Chondrocyte (in vitro differentiated cells): ENCODE data around the gene MRAS. TPM values are rescaled to one million over a fixed set of nuclear protein-coding genes. Genes with fewer than 3 reads are reported as not detected.
"Not testable (repeated sequence)": the region's sequence is repeated elsewhere in the genome, so short reads cannot be mapped to it uniquely, and the experiment has no call there.

Experiments
- DNase-seq: peaks from one replicate; pipeline ENCODE4 v3.0.0; 2021; ENCODE audit warnings: mixed read lengths, low spot score
- H3K27ac Mint-ChIP-seq: one replicate; pipeline ENCODE4 v1.8.0; 2021; ENCODE audit warnings: mild to moderate bottlenecking, moderate library complexity, mixed read lengths; ENCODE audit not compliant: unreplicated experiment
- H3K27me3 Mint-ChIP-seq: 2 replicates; pipeline ENCODE4 v1.8.0; 2021; ENCODE audit warnings: low read depth, mixed read lengths
- H3K36me3 Mint-ChIP-seq: 2 replicates; pipeline ENCODE4 v1.8.0; 2021; ENCODE audit warnings: low read depth, mixed read lengths
- H3K4me1 Mint-ChIP-seq: 2 replicates; pipeline ENCODE4 v1.8.0; 2021; ENCODE audit warnings: low read depth, mild to moderate bottlenecking, mixed read lengths
- H3K4me3 Mint-ChIP-seq: one replicate; pipeline ENCODE4 v1.8.0; 2021; ENCODE audit warnings: mild to moderate bottlenecking, moderate library complexity, mixed read lengths; ENCODE audit not compliant: unreplicated experiment
- H3K9me3 Mint-ChIP-seq: 2 replicates; pipeline ENCODE4 v1.8.0; 2021; ENCODE audit warnings: low read depth, mixed read lengths
- total RNA-seq: library from RNA; stranded (reverse); gene quantifications from 3 replicates; pipeline ENCODE4 v1.2.1, GENCODE V29; 2021
- TF ChIP-seq, protein P1 (sequence below): fragments of 200-600 bp; sonication (generic); IDR thresholded peaks from 2 replicates; pipeline ENCODE4 v1.5.0; 2021; ENCODE audit warnings: antibody characterized with exemption, mild to moderate bottlenecking, moderate library complexity

Gene MRAS
- total RNA-seq, 1 donor from 2014 or later, result 68.4 TPM

DNA sequence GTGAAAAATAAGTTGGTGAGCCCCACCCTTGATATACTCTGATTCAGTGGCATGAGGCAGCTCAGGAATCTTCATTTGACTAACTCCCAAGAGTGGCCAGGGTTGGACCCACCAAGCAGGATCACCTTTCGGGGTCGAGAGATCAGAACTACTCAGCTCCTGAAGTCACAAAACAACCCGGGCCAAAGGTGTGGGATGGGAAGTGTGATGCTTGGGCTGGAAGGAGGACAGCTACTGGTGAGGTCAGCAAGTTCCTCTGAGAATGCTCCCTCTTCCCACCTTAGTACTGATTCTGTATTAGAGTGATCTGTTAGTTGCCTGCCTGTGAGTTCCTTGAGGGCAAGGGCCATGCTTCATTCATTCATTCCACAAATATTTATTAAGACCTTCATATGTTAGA is 101.1 kb downstream of the MRAS start:
- TF ChIP-seq, protein P1, sequence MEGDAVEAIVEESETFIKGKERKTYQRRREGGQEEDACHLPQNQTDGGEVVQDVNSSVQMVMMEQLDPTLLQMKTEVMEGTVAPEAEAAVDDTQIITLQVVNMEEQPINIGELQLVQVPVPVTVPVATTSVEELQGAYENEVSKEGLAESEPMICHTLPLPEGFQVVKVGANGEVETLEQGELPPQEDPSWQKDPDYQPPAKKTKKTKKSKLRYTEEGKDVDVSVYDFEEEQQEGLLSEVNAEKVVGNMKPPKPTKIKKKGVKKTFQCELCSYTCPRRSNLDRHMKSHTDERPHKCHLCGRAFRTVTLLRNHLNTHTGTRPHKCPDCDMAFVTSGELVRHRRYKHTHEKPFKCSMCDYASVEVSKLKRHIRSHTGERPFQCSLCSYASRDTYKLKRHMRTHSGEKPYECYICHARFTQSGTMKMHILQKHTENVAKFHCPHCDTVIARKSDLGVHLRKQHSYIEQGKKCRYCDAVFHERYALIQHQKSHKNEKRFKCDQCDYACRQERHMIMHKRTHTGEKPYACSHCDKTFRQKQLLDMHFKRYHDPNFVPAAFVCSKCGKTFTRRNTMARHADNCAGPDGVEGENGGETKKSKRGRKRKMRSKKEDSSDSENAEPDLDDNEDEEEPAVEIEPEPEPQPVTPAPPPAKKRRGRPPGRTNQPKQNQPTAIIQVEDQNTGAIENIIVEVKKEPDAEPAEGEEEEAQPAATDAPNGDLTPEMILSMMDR, result no peak
- Mint-ChIP-seq H3K4me3 (no peak overlapping the region), H3K4me1 (no peaks in the 10 kb centered on the region), H3K27me3 (peaks cover 1% of the 10 kb centered on the region), H3K36me3 (no peaks in the 10 kb centered on the region), H3K9me3 (no peaks in the 10 kb centered on the region), H3K27ac (no peak overlapping the region)
- DNase-seq, result no peak

DNA sequence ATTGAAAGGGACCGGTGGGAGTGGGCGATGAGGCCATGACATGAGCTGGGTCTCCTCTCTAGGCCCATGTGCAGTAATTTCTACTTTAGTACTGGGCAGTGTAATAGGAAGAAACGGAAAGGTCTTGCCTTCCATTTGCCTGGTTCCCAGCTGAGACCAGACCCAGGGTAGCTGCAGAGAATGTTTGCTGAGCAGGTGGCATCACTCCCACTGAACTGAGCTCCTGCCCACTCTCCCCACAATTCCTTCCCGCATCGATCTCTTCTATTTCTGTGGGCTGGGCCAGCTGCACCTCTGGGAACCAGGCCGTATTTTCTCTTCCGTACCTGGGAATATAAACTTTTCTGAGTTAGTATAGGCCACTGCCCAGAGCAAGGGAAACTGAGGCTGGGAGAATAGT is 101.8 kb downstream of the MRAS start:
- H3K9me3 Mint-ChIP-seq, result no peaks in the 10 kb centered on the region
- no peak overlapping the region for H3K4me3 Mint-ChIP-seq
- no peaks in the 10 kb centered on the region for H3K36me3 Mint-ChIP-seq
- TF ChIP-seq, protein P1, result no peak
- no peak overlapping the region for H3K27ac Mint-ChIP-seq
- no peaks in the 10 kb centered on the region for H3K4me1 Mint-ChIP-seq
- H3K27me3 Mint-ChIP-seq, result peaks cover 4% of the 10 kb centered on the region
- no peak for DNase-seq

DNA sequence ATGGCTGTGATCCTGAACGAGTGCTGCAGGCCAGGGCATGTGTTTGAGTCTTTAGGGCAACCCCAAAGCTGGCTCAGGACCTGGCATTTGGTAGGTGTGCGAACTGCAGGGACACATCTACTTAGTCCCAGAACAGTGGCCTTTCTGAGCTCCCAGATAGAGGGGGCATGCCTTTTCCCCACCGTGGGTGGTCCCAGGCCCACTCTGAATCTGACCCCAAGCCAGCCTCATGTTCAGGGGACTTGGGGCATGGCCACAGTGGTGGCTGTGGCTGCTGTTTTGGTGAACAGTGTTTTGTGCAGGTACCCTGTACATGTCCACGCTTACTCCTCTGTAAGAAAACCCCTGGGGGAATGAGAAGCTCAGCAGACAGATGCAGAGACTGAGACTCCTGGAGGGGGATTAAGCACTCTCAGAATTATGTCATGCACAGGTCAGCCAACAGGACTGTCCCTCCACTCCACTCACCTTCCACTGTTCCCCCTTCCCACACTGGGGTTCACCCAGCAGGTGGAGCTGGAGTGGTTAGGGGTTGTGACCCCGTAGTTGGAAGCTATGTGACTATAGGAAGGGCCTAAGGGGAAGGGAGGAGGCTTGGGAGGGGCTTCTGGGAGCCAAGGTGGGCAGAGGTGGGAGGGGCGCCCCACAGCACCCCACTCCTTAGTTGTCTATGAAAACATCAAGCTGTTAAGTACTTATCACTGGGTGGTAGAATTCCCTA is 102.5 kb downstream of the MRAS start:
- H3K9me3 Mint-ChIP-seq, result no peaks in the 10 kb centered on the region
- H3K4me1 Mint-ChIP-seq, result no peaks in the 10 kb centered on the region

DNA sequence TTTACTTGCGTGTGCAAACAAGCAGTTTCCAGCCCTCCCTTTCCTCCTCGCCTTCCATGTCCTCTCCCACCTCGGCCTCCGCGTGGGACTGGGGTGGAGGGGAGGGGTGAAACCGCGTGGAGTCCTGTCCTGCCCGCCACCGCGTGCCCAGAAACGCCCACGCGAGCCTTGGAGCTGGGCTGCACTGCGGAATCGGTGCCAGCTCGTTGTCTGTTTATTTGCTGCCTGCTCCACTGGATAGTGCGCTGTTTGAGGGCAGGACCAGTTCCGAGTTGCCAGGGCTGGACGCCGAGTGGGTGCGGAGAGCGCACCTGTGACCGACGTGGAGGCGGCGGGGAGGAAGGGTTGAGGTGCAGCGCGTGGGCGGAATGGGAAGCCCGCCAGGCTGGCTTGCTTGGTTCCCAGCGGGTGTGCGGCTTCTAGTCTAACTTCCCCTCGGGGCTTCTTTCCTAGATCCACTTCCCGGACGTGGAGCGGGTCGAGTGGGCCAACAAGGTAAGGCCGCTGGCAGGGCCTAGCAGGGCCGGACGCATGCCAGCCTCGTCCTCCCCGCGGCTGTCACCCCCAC is 103.3 kb downstream of the MRAS start:
- no peaks in the 10 kb centered on the region for H3K36me3 Mint-ChIP-seq
- no peaks in the 10 kb centered on the region for H3K9me3 Mint-ChIP-seq
- peaks cover 7% of the 10 kb centered on the region for H3K27me3 Mint-ChIP-seq
- H3K4me1 Mint-ChIP-seq, result peaks cover 5% of the 10 kb centered on the region
- TF ChIP-seq, protein P1, result no peak
- H3K27ac Mint-ChIP-seq, result no peak overlapping the region
- no peak overlapping the region for H3K4me3 Mint-ChIP-seq
- DNase-seq, result peak; percentile 74

More for the DNA sequence above, 102.5 kb downstream of the MRAS start:
- no peak overlapping the region for H3K27ac Mint-ChIP-seq
- TF ChIP-seq, protein P1, result no peak
- no peaks in the 10 kb centered on the region for H3K36me3 Mint-ChIP-seq
- H3K27me3 Mint-ChIP-seq, result peaks cover 7% of the 10 kb centered on the region
- no peak for DNase-seq
- no peak overlapping the region for H3K4me3 Mint-ChIP-seq

DNA sequence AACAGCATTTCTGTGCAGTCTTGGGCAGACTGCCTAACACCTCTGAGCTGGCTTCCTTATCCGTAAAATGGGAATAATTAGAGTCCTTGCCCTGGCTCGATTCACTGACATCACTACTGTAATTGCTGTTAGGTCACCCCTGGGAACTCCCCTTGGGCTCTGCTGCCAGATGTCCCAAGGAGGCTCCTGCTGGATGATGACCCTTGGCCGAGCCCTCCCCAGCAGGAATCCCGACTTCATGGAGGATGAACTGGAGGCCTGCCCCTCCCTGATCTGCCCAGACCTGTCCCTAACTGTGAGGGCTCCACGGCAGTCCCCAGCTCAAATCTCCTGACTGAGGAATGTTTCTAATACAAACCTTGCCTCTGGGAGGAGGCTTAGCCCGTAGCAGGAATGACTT is 104.1 kb downstream of the MRAS start:
- Mint-ChIP-seq H3K27me3 (peaks cover 7% of the 10 kb centered on the region), H3K9me3 (no peaks in the 10 kb centered on the region), H3K4me3 (no peak overlapping the region), H3K36me3 (peaks cover 1% of the 10 kb centered on the region), H3K27ac (no peak overlapping the region), H3K4me1 (peaks cover 8% of the 10 kb centered on the region)
- TF ChIP-seq, protein P1, result no peak
- no peak for DNase-seq

DNA sequence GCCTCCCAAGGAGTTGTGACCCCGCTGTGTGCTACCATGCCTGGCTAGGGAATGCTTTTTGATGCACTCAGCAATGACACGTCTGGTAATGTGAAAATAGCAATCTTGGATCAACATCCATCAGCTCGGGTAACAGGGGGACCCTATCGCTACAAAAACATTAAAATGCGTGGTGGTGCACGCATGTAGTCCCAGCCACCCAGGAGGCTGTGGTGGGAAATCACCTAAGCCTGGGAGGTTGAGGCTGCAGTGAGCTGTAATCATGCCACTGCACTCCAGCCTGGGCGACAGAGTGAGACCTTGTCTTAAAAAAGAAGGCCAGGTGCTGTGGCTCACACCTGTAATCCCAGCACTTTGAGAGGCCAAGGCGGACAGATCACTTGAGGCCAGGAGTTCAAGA is 105.6 kb downstream of the MRAS start:
- not testable (repeated sequence) for H3K4me3 Mint-ChIP-seq, H3K9me3 Mint-ChIP-seq

More for the DNA sequence above, 105.6 kb downstream of the MRAS start:
- H3K27me3 Mint-ChIP-seq, H3K36me3 Mint-ChIP-seq, H3K27ac Mint-ChIP-seq, H3K4me1 Mint-ChIP-seq, DNase-seq: not testable (repeated sequence)
